Neural cell (in vitro differentiated cells): ENCODE data around the gene MMS19. TPM values are rescaled to one million over a fixed set of nuclear protein-coding genes. Genes with fewer than 3 reads are reported as not detected.

Experiments used
- H2AFZ ChIP-seq: fragments of 200-600, 300-800 bp; sonication (generic), shearing (Covaris generic); 2 replicates; pipeline ENCODE4 v1.6.0; 2014; ENCODE audit warnings: low read depth, mild to moderate bottlenecking, antibody characterized with exemption, low read length, moderate library complexity
- H3F3A ChIP-seq: fragments of 200-600 bp; shearing (Covaris generic); 2 replicates; pipeline ENCODE4 v1.6.1; 2016; ENCODE audit warnings: mild to moderate bottlenecking, moderate library complexity, mixed read lengths, antibody characterized with exemption, low read length; ENCODE audit not compliant: insufficient read depth, poor library complexity, severe bottlenecking
- H3K27ac ChIP-seq: fragments of 200-600, 300-800 bp; sonication (generic), shearing (Covaris generic); 2 replicates; pipeline ENCODE4 v1.5.1; 2014; ENCODE audit warnings: mild to moderate bottlenecking, low read length, moderate library complexity
- H3K27me3 ChIP-seq: fragments of 300-800, 200-600 bp; sonication (generic), shearing (Covaris generic); 2 replicates; pipeline ENCODE4 v1.6.0; 2014; ENCODE audit warnings: mild to moderate bottlenecking, low read depth, low read length, moderate library complexity; ENCODE audit not compliant: insufficient read depth
- H3K36me3 ChIP-seq: fragments of 300-800, 200-600 bp; sonication (generic), shearing (Covaris generic); 2 replicates; pipeline ENCODE4 v1.5.1; 2014; ENCODE audit warnings: mild to moderate bottlenecking, antibody characterized with exemption, low read length, moderate library complexity; ENCODE audit not compliant: insufficient read depth
- H3K4me2 ChIP-seq: fragments of 300-800, 200-600 bp; sonication (generic), shearing (Covaris generic); 2 replicates; pipeline ENCODE4 v1.6.0; 2014; ENCODE audit warnings: mild to moderate bottlenecking, low read length
- H3K4me3 ChIP-seq: fragments of 300-800, 200-600 bp; sonication (generic), shearing (Covaris generic); 2 replicates; pipeline ENCODE4 v1.5.1; 2014; ENCODE audit warnings: mild to moderate bottlenecking, low read length, moderate library complexity
- H3K79me2 ChIP-seq: fragments of 200-600 bp; shearing (Covaris generic); replicated peaks from 2 replicates; pipeline ENCODE4 v1.6.0; 2014; ENCODE audit warnings: mild to moderate bottlenecking, low read length, moderate library complexity; ENCODE audit not compliant: insufficient read depth
- H3K9ac ChIP-seq: fragments of 300-800, 200-600 bp; sonication (generic), shearing (Covaris generic); 2 replicates; pipeline ENCODE4 v1.6.1; 2016; ENCODE audit warnings: mild to moderate bottlenecking, low read length, mixed read lengths
- H3K9me2 ChIP-seq: fragments of 200-600 bp; shearing (Covaris generic); 2 replicates; pipeline ENCODE4 v1.6.1; 2016; ENCODE audit warnings: mild to moderate bottlenecking, low read length, mixed read lengths; ENCODE audit not compliant: insufficient read depth
- H3K9me3 ChIP-seq: fragments of 200-600, 300-800 bp; sonication (generic), shearing (Covaris generic); 2 replicates; pipeline ENCODE4 v1.6.1; 2016; ENCODE audit warnings: mild to moderate bottlenecking, mixed run types, low read length, moderate library complexity, mixed read lengths
- H4K20me1 ChIP-seq: fragments of 200-600 bp; shearing (Covaris generic); 2 replicates; pipeline ENCODE4 v1.6.1; 2016; ENCODE audit warnings: mild to moderate bottlenecking, mixed run types; ENCODE audit not compliant: insufficient read depth
- CTCF ChIP-seq: fragments of 450-650 bp; IDR thresholded peaks from 2 replicates; pipeline ENCODE4 v1.5.1; 2014; ENCODE audit warnings: antibody characterized with exemption, mild to moderate bottlenecking, moderate library complexity; ENCODE audit not compliant: poor library complexity, severe bottlenecking
- EP300 ChIP-seq: fragments of 450-650 bp; conservative IDR thresholded peaks from 2 replicates; pipeline ENCODE4 v1.6.1; 2014; ENCODE audit warnings: antibody characterized with exemption, mild to moderate bottlenecking, moderate library complexity; ENCODE audit not compliant: poor library complexity, severe bottlenecking
- EZH2 ChIP-seq: fragments of 200-600, 300-800 bp; shearing (Covaris generic), sonication (generic); IDR thresholded peaks from 2 replicates; pipeline ENCODE4 v1.6.1; 2014; ENCODE audit warnings: antibody characterized with exemption, low read length, borderline replicate concordance, mild to moderate bottlenecking; ENCODE audit not compliant: insufficient read depth, poor library complexity, severe bottlenecking
- MXI1 ChIP-seq: fragments of 450-650 bp; conservative IDR thresholded peaks from 2 replicates; pipeline ENCODE4 v1.6.1; 2014; ENCODE audit warnings: antibody characterized with exemption, mild to moderate bottlenecking; ENCODE audit not compliant: poor library complexity, severe bottlenecking
- POLR2AphosphoS5 ChIP-seq: IDR thresholded peaks from 2 replicates; pipeline ENCODE4 v1.6.1; 2012
- RAD21 ChIP-seq: fragments of 450-650 bp; conservative IDR thresholded peaks from 2 replicates; pipeline ENCODE4 v1.6.1; 2014; ENCODE audit warnings: antibody characterized with exemption, mild to moderate bottlenecking, moderate library complexity
- SMC3 ChIP-seq: fragments of 450-650 bp; conservative IDR thresholded peaks from 2 replicates; pipeline ENCODE4 v1.6.1; 2014; ENCODE audit warnings: antibody characterized with exemption, mild to moderate bottlenecking, moderate library complexity; ENCODE audit not compliant: poor library complexity
- TAF1 ChIP-seq: IDR thresholded peaks from 2 replicates; pipeline ENCODE4 v1.6.1; 2012; ENCODE audit warnings: low read depth
- polyA plus RNA-seq: library from polyadenylated mRNA; depleted of rRNA; stranded (reverse); fragments of >200 nt; gene quantifications from 2 replicates; pipeline ENCODE4 v1.2.3, GENCODE V29; 2014
- TF ChIP-seq, protein P1 (sequence below): IDR thresholded peaks from 2 replicates; pipeline ENCODE4 v1.6.1; 2012; ENCODE audit warnings: borderline replicate concordance

The MMS19 gene
- polyA plus RNA-seq, 1 donor from 2014 or later, result 54.1 TPM

DNA sequence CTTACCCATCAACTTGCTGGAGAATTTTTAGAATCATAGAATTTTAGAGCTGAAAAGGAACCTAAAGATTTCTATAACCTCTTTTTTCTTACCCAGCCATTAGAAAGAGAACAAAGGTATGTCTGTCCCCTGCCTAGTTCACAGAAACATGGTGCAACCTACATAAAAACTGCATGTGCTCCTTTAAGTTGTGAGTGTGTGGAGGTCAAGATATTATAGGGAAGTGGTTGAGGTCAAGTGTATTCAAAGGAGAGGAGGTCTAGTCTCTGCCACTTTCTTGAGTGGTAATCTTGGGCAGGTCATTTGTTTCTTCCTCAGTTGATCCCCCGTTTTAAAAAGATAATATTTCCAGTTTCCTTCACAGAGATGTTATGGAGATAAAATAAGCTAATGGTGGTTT, 6.9 kb upstream of the MMS19 start:
- Histone ChIP-seq H3K4me3 (no peak overlapping the region), H3K9ac (no peak overlapping the region), H3K9me2 (no peaks in the 10 kb centered on the region), H2AFZ (no peak overlapping the region), H3K79me2 (no peaks in the 10 kb centered on the region), H3K9me3 (no peaks in the 10 kb centered on the region), H4K20me1 (no peaks in the 10 kb centered on the region), H3K4me2 (no peak overlapping the region), H3K36me3 (no peaks in the 10 kb centered on the region), H3K27me3 (peaks cover 22% of the 10 kb centered on the region), H3K27ac (no peak overlapping the region), H3F3A (no peaks in the 10 kb centered on the region)
- TF ChIP-seq EP300 (no peak), TAF1 (no peak), CTCF (no peak), POLR2AphosphoS5 (no peak), RAD21 (no peak), SMC3 (no peak), MXI1 (no peak), EZH2 (no peak)
- TF ChIP-seq, protein P1, sequence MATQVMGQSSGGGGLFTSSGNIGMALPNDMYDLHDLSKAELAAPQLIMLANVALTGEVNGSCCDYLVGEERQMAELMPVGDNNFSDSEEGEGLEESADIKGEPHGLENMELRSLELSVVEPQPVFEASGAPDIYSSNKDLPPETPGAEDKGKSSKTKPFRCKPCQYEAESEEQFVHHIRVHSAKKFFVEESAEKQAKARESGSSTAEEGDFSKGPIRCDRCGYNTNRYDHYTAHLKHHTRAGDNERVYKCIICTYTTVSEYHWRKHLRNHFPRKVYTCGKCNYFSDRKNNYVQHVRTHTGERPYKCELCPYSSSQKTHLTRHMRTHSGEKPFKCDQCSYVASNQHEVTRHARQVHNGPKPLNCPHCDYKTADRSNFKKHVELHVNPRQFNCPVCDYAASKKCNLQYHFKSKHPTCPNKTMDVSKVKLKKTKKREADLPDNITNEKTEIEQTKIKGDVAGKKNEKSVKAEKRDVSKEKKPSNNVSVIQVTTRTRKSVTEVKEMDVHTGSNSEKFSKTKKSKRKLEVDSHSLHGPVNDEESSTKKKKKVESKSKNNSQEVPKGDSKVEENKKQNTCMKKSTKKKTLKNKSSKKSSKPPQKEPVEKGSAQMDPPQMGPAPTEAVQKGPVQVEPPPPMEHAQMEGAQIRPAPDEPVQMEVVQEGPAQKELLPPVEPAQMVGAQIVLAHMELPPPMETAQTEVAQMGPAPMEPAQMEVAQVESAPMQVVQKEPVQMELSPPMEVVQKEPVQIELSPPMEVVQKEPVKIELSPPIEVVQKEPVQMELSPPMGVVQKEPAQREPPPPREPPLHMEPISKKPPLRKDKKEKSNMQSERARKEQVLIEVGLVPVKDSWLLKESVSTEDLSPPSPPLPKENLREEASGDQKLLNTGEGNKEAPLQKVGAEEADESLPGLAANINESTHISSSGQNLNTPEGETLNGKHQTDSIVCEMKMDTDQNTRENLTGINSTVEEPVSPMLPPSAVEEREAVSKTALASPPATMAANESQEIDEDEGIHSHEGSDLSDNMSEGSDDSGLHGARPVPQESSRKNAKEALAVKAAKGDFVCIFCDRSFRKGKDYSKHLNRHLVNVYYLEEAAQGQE, result no peak

DNA sequence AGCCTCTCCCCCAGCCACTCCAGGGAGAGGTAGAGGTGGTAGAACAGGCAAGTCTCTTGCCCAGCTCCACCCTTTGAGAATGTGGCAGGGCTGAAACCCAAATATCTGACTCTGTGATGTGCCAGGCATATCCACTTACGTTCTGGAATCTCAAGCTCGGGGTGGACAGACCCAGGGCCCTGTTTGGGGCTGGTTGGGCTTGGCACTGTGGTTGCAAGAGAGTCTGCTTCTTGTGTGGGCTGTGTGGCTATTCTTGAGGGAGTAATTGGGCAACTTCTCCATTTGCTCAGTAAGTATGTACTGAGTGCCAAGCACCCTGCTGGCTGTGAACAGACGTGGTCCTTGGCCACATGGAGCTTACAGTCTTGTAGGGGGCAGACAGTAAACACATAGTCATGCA, 5.2 kb upstream of the MMS19 start:
- Histone ChIP-seq H3K4me3 (no peak overlapping the region), H3K27ac (no peak overlapping the region), H3K79me2 (no peaks in the 10 kb centered on the region), H3K27me3 (peaks cover 36% of the 10 kb centered on the region), H3K9me2 (no peaks in the 10 kb centered on the region), H4K20me1 (no peaks in the 10 kb centered on the region), H3F3A (peaks cover 5% of the 10 kb centered on the region), H3K9ac (no peak overlapping the region), H3K36me3 (no peaks in the 10 kb centered on the region), H2AFZ (no peak overlapping the region), H3K4me2 (no peak overlapping the region), H3K9me3 (no peaks in the 10 kb centered on the region)
- TF ChIP-seq EZH2 (no peak), CTCF (no peak), RAD21 (no peak), POLR2AphosphoS5 (no peak)
